Panc1 (cell line): ENCODE data around the gene PRRT1B. TPM values are rescaled to one million over a fixed set of nuclear protein-coding genes. Genes with fewer than 3 reads are reported as not detected.

Experiments used
- ATAC-seq: fragments of 200-7000 bp; cut with Tn5 transposase; 2 replicates; pipeline ENCODE4 v1.9.1; 2020; ENCODE audit warnings: mild to moderate bottlenecking, moderate library complexity
- BruUV-seq: library from RNA; stranded (reverse); fragments of 400-500 nt; replicated peaks from 2 replicates; lab custom pipeline; 2021; lab: Mats Ljungman, UMichigan
- CTCF ChIA-PET: fragments of 300-600 bp; sonication (Branson Sonifier 250); formaldehyde crosslinking; loops from one replicate; lab custom pipeline; 2022; ENCODE audit warnings: antibody characterized with exemption; lab: Charles Lee
- POLR2A ChIA-PET: fragments of 300-600 bp; sonication (Branson Sonifier 250); formaldehyde crosslinking; loops from one replicate; lab custom pipeline; 2022; ENCODE audit warnings: antibody characterized with exemption; lab: Charles Lee
- DNase-seq: peaks from one replicate; pipeline ENCODE4 v3.0.0-alpha.2; 2010; ENCODE audit warnings: low read depth, low spot score
- H3K27ac ChIP-seq: 2 replicates; pipeline ENCODE4 v1.5.1; 2011; ENCODE audit warnings: mild to moderate bottlenecking, low read length, inconsistent platforms
- H3K27me3 ChIP-seq: fragments of 200-500 bp; sonication (Bioruptor generic); 2 replicates; pipeline ENCODE4 v1.6.0; 2014; ENCODE audit warnings: low read length, inconsistent platforms; ENCODE audit not compliant: control insufficient read depth, insufficient read depth
- H3K36me3 ChIP-seq: fragments of 200-500 bp; sonication (Bioruptor generic); 2 replicates; pipeline ENCODE4 v1.5.1; 2014; ENCODE audit warnings: inconsistent platforms, mild to moderate bottlenecking, low read length, moderate library complexity; ENCODE audit not compliant: control insufficient read depth, insufficient read depth
- H3K4me1 ChIP-seq: 2 replicates; pipeline ENCODE4 v1.5.1; 2011; ENCODE audit warnings: inconsistent platforms, mild to moderate bottlenecking, low read length, moderate library complexity; ENCODE audit not compliant: control insufficient read depth, insufficient read depth
- H3K4me3 ChIP-seq, 2 experiments: 2 replicates each; pipeline ENCODE4 v1.5.1; 2011 to 2012; ENCODE audit warnings: low read depth in 2 of 2, low read length in 2 of 2, mild to moderate bottlenecking in 2 of 2, inconsistent platforms in 1 of 2, moderate library complexity in 1 of 2
- H3K9me3 ChIP-seq: fragments of 200-500 bp; sonication (Bioruptor generic); 2 replicates; pipeline ENCODE4 v1.5.1; 2014; ENCODE audit warnings: low read depth, mild to moderate bottlenecking, inconsistent platforms, low read length, moderate library complexity; ENCODE audit not compliant: control insufficient read depth, insufficient read depth
- POLR2AphosphoS5 ChIP-seq: IDR thresholded peaks from 2 replicates; pipeline ENCODE4 v1.6.1; 2012; ENCODE audit warnings: mild to moderate bottlenecking, low read depth, low read length, moderate library complexity
- REST ChIP-seq, 2 experiments: IDR thresholded peaks; 2 replicates each; pipeline ENCODE4 v1.6.1; 2011 to 2012; ENCODE audit warnings: low read depth in 2 of 2, control low read depth in 1 of 2, low read length in 1 of 2, mild to moderate bottlenecking in 1 of 2, moderate library complexity in 1 of 2; ENCODE audit not compliant: insufficient read depth in 1 of 2
- SIN3A ChIP-seq: IDR thresholded peaks from 2 replicates; pipeline ENCODE4 v1.6.1; 2012; ENCODE audit warnings: low read depth, mild to moderate bottlenecking, low read length, moderate library complexity, borderline replicate concordance; ENCODE audit not compliant: insufficient read depth
- TCF7L2 ChIP-seq: IDR thresholded peaks from 2 replicates; pipeline ENCODE4 v1.6.1; 2011; ENCODE audit warnings: mild to moderate bottlenecking, low read depth, low read length, inconsistent platforms
- in situ Hi-C: cut with HindIII; loops from 2 replicates; pipeline ENCODE4 v1.10.0; 2016; ENCODE audit warnings: low sequenced_read_pairs, low pct_unique_long_range_greater_than_20kb
- intact Hi-C: fragments of 100-400 bp; cut with micrococcal nuclease; formaldehyde crosslinking; loops from one replicate; pipeline ENCODE4 v1.10.0; 2022; ENCODE audit not compliant: unreplicated experiment
- total RNA-seq: library from RNA; stranded (reverse); gene quantifications from one replicate; pipeline ENCODE4 v1.2.1, GENCODE V29; 2021; ENCODE audit not compliant: unreplicated experiment
- TF ChIP-seq, protein P1 (sequence below): fragments of 450-650 bp; IDR thresholded peaks from 2 replicates; pipeline ENCODE4 v1.5.1; 2017; ENCODE audit warnings: mild to moderate bottlenecking

The PRRT1B gene
- total RNA-seq, 1 experiment from 2014 or later = 1.1 TPM

DNA sequence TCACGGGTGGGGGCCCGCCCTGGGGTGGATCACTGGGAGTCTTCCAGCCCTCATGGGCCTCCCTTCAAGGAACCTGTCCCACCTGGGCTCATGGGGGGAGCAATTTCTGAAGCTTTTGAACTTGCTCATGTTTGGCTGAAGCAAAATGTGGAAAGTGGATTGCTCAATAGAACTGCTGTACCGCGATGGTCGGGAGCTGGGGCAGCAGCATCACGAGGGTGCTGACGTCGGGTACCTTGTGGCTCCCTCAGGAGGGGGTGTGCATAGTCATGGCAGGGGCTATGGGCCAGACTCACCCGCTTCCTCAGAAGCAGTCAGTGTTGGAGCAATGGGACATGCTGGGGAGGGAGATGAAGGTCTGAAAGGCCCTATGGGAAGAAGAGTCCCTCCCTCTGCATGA is 57.9 kb downstream of the PRRT1B start:
- no peak for TF ChIP-seq TCF7L2
- no peak for TF ChIP-seq REST (IDR thresholded peaks at IDR 0.05; ENCODE audit: insufficient read depth in 1 of 2, low read depth in 2 of 2, low read length in 1 of 2)
- TF ChIP-seq SIN3A = no peak
- TF ChIP-seq, protein P1, sequence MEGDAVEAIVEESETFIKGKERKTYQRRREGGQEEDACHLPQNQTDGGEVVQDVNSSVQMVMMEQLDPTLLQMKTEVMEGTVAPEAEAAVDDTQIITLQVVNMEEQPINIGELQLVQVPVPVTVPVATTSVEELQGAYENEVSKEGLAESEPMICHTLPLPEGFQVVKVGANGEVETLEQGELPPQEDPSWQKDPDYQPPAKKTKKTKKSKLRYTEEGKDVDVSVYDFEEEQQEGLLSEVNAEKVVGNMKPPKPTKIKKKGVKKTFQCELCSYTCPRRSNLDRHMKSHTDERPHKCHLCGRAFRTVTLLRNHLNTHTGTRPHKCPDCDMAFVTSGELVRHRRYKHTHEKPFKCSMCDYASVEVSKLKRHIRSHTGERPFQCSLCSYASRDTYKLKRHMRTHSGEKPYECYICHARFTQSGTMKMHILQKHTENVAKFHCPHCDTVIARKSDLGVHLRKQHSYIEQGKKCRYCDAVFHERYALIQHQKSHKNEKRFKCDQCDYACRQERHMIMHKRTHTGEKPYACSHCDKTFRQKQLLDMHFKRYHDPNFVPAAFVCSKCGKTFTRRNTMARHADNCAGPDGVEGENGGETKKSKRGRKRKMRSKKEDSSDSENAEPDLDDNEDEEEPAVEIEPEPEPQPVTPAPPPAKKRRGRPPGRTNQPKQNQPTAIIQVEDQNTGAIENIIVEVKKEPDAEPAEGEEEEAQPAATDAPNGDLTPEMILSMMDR = no peak
- no peak for TF ChIP-seq POLR2AphosphoS5
- ChIA-PET POLR2A (no interaction called here), CTCF (interaction anchor here (0.5 kb wide), 1 partner anchor 141 kb away, joined by 3 read pairs; no protein-coding TSS in a partner anchor)
- in situ Hi-C loops (no loop called here), intact Hi-C loops (no loop called here)
- no peaks in the 10 kb centered on the region for H3K9me3 ChIP-seq
- no peak overlapping the region for H3K4me3 ChIP-seq
- no TSS peak for BruUV-seq
- ATAC-seq (no peak), DNase-seq (no peak)
- peaks cover 8% of the 10 kb centered on the region for H3K4me1 ChIP-seq
- H3K36me3 ChIP-seq = no peaks in the 10 kb centered on the region
- no peaks in the 10 kb centered on the region for H3K27me3 ChIP-seq
- H3K27ac ChIP-seq = no peak overlapping the region

GRCh38 chr9:131603711-131604439 is 58.6 kb downstream of the PRRT1B start:
- in situ Hi-C loops = no loop called here
- Histone ChIP-seq H3K9me3 (no peaks in the 10 kb centered on the region), H3K4me3 (no peak overlapping the region), H3K36me3 (no peaks in the 10 kb centered on the region), H3K4me1 (peaks cover 14% of the 10 kb centered on the region), H3K27ac (no peak overlapping the region), H3K27me3 (no peaks in the 10 kb centered on the region)
- intact Hi-C loops = no loop called here
- POLR2A ChIA-PET = no interaction called here
- TF ChIP-seq TCF7L2 = no peak
- TF ChIP-seq REST (IDR thresholded peaks at IDR 0.05; ENCODE audit: insufficient read depth in 1 of 2, low read depth in 2 of 2, low read length in 1 of 2) = no peak
- TF ChIP-seq, protein P1 = no peak
- no peak for TF ChIP-seq SIN3A
- TF ChIP-seq POLR2AphosphoS5 = no peak
- ATAC-seq (no peak), DNase-seq (no peak)
- BruUV-seq = no TSS peak
- CTCF ChIA-PET = interaction anchor here (0.5 kb wide), 1 partner anchor 141 kb away, joined by 3 read pairs; no protein-coding TSS in a partner anchor
